ENCODE results near the gene VPS4A.
"Not testable (repeated sequence)": the region's sequence is repeated elsewhere in the genome, so short reads cannot be mapped to it uniquely, and the experiment has no call there.

Gene VPS4A

GRCh38 chr16:69310653-69311532 lies at the start of gene VPS4A:
VPS4A (plus strand) TSS chr16:69311350; CDS start chr16:69311512, 162 bp downstream.
- DNase-seq: peak; percentile 97

- no peak for DNase-seq
These were observed 44.7 kb upstream of the VPS4A start for GRCh38 chr16:69266334-69267063.

GRCh38 chr16:69267633-69268032 lies 43.5 kb upstream of the VPS4A start:
- DNase-seq: no peak

GRCh38 chr16:69270395-69270794 lies 40.8 kb upstream of the VPS4A start:
- DNase-seq: no peak

- no peak for DNase-seq
These were observed 40.3 kb upstream of the VPS4A start for GRCh38 chr16:69270831-69271230.

- DNase-seq: no peak
These were observed 38.1 kb upstream of the VPS4A start for GRCh38 chr16:69273009-69273408.

GRCh38 chr16:69274699-69275235 lies 36.4 kb upstream of the VPS4A start:
- no peak for DNase-seq

- DNase-seq: no peak
These were observed 34.7 kb upstream of the VPS4A start for GRCh38 chr16:69276148-69277115.

GRCh38 chr16:69277413-69277812 lies 33.7 kb upstream of the VPS4A start:
- DNase-seq: no peak

GRCh38 chr16:69283851-69284250 lies 27.3 kb upstream of the VPS4A start:
- no peak for DNase-seq

- no peak for DNase-seq
These were observed 25.9 kb upstream of the VPS4A start for GRCh38 chr16:69285240-69285639.

GRCh38 chr16:69286941-69287713 lies 24.0 kb upstream of the VPS4A start:
- DNase-seq: peak; percentile 48

GRCh38 chr16:69291657-69292056 lies 19.5 kb upstream of the VPS4A start:
- not testable (repeated sequence) for DNase-seq

GRCh38 chr16:69293401-69293800 lies 17.7 kb upstream of the VPS4A start:
- peak; percentile 6 for DNase-seq

- DNase-seq: no peak
These were observed 17.1 kb upstream of the VPS4A start for GRCh38 chr16:69294051-69294450.

GRCh38 chr16:69296771-69297170 lies 14.4 kb upstream of the VPS4A start:
- not testable (repeated sequence) for DNase-seq

GRCh38 chr16:69298261-69298660 lies 12.9 kb upstream of the VPS4A start:
- no peak for DNase-seq

GRCh38 chr16:69301187-69301586 lies 10.0 kb upstream of the VPS4A start:
- no peak for DNase-seq

GRCh38 chr16:69301861-69302260 lies 9.3 kb upstream of the VPS4A start:
- no peak for DNase-seq

- no peak for DNase-seq
These were observed 8.8 kb upstream of the VPS4A start for GRCh38 chr16:69302301-69302700.

GRCh38 chr16:69306031-69306430 lies 5.1 kb upstream of the VPS4A start:
- DNase-seq: no peak

- no peak for DNase-seq
These were observed 4.1 kb upstream of the VPS4A start for GRCh38 chr16:69307091-69307490.
